ENCODE measurements around the gene STAT4.
"Not testable (repeated sequence)": the region's sequence is repeated elsewhere in the genome, so short reads cannot be mapped to it uniquely, and the experiment has no call there.

The STAT4 gene

DNA sequence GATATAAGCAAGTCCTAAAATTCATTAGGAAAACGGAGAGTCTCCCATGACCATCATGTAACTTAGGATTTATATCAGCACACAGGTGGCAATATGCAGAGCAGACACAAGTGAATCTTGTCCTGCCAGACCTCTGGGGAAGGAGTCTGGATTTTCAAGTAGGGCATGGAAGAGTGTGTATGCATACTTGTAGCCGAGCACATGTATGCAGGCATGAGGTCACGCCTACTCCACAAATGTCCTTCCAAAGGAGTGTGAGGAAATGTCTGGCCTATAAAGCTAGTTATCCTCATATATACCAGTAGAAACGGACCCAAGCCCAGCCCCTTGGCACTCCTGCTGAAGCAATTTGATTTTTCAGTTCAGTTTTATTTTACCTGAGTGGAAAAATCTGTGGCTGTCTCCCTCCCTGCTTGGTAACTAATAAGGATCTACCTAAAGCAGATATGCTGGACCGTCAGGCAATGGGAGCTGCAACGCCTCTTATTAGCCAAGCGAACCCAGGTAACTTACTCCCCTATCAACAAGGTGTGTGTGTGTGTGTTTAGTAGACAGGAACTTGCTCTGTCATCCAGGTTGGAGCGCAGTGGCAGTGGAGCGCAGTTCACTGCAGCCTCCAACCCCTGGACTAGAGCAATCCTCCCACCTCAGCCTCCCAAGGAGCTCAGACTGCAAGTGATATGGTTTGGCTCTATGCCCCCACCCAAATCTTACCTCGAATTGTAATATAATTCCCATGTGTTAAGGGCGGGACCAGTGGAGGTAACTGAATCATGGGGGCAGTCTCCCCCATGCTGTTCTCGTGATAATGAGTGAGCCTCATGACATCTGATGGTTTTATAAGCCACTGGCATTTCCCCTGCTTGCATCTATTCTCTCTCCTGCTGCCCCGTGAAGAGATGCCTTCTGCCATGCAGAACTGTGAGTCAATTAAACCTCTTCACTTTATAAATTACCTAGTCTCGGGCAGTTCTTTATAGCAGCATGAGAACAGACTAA is 139.6 kb downstream of the STAT4 start:
- DNase-seq = no peak

DNA sequence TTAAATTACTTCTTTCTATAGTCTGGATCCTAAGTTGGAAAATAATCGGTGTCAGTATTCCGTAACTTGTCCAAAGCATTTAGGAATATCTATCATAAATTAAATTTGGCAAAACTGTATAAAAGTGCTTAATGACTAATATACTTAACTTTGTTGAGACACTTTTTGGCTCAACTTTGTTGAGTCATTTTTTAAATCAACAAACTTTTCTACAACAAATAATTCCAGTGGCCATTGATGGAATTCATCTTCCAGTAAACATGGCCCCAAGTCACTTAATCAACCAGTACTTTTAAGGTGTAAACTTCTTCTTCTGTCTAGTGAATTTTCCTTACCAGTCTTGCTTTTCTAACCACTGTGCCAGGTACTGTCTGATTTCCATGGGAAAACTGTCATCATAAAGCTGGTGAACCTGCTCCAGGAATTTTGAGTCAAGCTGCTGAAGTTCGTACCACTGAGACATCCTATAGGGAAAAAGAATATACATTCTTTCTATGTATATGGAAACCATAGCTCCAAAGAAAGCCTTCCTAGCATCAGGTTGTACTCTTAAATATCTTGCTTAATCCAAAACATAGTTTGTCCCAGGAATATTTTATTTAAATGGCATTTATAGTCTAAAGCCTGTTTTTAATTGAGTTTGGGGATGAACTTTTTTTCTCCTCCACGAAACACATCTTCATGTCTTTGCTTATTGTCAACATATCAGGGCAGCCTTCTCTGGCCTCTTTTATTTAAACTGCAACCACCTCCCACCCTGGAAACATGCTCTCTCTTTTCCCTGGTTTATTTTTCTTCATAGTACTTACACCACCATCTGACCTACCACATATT is 141.0 kb downstream of the STAT4 start:
- DNase-seq = no peak

DNA sequence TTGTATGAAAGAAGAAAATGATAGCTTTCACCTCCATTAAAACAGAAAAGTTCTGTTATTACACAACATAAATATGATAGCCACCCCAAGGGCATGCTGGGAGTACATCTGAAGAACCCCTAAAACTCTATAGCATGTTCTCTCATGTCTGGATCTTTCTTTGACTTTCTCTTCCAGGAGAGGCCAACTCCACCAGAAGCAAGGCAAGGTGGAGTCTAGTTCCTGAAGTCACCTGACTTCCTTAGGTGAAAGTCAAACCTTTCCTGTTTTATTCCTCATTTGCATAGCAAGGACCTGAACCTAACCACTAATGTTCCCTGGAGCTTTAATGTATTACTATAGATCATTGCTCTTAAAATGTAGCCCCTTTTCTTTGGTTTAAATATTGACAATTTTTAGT is 142.5 kb downstream of the STAT4 start:
- no peak for DNase-seq

DNA sequence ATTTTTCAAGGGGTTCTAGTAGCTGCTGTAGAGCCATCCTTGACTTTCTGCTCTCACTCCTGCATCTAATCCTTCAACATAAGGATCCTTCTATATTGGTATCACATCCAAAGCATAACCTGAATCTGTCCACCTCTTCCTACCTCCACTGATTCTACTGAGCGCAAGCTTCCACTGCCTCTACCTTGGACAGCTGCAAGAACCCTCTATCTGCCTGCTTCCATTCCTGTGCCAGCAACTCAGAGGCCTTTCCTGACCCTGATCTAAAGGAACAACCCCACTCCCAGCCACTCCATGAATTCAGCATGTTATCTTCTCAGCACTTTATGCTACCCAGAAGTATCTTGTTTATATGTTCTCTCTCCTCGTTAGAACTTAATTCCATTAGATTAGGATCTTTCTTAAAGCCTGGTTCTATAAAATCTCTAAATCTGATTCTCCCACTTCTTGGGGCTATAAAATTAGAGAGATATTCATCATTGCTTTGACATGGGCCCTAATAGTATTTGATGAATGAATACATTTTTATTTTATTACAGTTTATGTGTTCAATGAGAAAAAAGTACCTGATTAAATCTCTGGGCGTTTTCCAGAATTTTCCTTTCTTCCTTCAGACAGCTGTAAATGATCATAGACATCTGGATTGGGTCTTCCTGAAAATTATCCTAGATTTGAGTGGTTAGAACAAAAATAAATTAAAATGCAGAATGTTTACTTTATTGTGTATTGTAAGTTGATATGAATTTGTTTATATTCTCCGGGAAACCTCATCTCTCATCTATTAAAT is 143.6 kb downstream of the STAT4 start:
- no peak for DNase-seq

DNA sequence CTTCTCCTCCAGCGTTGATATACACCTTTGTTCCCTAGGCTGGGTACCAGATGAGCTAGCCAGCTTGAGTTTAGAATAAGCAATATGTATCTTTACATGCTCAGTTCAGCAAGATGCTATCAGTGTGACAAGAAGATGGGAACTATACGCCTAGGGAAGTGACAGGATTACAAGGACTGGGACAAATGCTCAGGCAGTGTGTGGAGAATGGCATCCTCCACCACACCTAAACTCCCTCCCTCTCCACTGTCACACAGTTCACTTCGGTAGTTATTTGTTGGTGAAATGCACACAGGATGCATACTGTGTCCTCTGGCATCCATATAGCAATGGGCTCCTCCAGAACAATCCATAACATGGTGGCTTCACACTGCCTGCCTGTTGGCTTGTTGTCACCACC is 144.5 kb downstream of the STAT4 start:
- DNase-seq = no peak

DNA sequence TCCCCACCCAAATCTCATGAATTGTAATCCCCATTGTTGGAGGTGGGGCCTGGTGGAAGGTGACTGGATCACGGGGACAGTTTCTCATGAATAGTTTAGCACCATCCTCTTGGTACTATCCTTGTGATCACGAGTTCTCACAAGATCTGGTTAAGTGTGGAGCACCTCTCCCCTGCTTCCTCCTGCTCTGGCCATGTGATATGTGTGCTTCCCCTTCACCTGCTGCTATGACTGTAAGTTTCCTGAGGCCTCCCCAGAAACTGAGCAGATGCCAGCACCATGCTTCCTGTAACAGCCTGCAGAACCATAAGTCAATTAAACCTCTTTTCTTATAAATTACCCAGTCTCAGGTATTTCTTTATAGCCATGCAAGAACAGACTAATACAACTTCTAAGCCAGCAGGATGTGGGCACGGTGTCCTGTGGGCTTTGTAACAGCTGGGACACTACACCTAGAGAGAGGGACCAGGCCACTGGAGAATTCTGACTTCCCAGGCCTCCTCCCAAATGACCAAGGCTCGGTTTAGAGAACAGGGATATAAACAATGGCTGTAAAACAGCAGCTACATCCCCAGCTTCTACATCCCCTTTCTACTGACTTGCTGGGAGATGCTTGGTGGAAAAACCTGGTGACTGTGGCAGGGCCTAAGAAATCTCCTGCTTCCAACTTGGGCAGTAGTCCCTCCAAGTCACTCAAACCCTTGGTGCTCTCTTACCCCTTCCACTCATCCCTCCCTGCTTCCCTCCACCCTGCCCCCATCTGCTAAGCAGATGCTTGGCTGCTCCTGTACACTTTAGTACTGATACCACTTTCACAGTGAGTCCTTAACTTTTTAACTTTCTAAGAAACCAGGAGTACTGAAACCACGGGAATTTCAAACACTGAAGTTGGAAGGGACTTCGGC is 147.1 kb downstream of the STAT4 start:
- no peak for DNase-seq

DNA sequence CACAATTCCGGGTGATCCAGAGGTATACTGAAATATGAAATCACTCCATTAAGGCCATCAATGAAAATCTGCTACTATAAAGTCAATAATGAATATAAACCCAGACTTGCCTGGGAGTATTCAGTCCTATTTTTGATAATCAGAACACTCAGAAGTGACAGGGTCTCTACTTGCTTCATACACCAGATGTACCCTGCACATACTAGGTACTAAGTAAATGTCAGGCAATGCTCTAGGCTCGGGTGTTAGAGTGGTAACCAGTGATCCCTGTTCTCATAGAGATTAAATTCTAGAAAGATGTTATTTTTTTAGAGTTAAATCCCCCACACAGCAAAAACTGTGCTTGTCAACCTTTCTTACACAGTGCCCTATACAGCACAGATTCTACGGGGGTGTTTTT is 149.2 kb downstream of the STAT4 start:
- DNase-seq = no peak

DNA sequence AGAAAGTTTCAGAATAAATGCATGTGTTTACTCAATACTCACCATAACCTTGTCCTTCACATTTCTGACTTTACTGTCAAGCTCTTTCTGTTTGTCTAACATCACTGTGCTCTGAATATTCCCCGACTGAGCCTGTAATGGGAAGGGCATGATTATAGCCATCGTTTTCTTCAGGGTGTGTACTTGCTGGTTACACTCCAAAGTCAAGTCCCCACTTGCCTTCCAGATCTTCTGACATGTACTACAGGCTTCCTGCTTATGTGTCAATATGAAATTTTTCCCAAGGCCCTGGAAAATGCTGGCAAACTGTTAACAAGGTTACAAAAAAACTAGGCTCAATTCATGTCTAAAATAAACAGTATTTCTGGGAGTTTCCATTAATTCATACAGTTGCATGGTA is 149.8 kb downstream of the STAT4 start:
- no peak for DNase-seq

DNA sequence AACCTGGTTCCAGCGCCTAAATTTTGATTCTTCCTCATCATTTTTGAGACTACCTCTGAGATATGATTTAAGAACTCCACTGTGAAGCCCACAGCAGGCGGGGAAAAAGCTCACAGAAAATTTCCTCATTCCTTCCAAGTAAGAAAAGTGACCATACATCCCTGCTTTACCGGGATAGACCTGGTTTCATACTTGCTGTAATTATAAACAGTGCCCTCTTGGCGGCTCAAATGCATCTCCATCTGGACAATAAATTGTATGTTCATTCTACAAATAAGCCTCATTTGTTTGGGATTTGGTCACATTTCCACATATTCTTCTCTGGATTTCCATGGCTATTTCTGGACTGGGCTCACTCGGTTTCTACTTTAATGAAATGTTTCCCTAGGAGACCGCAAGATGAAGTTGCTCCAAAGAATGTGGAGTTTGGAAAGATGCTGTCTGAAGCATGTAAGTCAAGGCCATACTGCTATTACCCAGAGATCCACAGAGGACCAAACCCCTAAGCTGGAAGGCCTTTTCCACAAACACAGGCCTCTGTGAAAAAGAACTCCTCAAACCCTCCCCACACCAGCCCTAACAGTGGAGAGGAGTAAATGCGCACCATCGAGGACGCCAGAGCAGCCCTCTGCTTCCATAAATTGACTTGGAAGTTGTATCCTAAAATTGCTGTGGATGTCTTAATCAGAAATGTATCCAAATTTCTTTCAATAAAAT is 150.7 kb downstream of the STAT4 start:
- DNase-seq = no peak

DNA sequence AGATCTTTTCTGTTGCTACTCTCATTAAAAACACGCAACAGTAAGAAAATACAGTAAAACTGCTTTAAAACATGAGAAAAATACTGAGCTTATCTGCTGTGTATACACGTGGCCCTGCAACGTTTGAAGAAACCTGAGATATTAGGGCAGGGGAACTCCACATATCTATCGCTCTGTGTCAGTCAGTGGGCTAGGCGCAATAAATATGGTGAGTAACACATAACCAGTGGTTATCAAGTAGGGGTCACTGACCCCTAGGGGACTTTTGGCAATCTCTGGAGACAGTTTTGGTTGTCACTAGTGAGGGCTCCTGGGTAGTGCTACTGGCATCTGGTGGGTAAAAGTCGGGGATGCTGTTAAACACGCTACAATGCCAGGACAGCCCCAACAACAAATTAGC is 151.7 kb downstream of the STAT4 start:
- no peak for DNase-seq

DNA sequence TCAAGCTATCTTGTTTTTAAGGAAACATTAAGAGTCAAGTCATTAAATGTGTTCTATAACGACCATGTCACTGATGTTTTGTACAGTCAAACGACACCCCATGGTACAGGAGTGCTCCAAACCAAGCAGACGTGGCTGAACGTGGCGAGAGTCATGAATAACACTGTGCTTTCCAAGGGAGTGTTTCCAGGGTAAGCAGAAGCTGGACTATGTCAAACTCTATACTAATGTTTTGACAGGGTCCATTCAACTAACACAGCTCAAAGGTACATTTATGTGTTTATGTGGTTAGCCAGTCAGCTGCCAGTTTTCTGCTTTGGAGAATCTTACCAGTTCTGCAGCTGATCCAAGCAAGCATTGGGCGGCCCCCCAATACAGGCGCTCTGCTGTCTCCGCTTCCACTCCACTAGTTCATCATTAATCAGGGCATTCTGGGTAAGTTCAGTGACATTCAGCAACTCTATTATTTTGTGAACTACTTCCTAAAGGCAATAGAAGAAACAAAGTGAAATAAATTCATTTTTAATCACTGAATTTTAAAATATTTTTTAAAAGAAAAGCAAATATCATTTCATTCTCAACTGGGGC is 153.2 kb downstream of the STAT4 start:
- no peak for DNase-seq

DNA sequence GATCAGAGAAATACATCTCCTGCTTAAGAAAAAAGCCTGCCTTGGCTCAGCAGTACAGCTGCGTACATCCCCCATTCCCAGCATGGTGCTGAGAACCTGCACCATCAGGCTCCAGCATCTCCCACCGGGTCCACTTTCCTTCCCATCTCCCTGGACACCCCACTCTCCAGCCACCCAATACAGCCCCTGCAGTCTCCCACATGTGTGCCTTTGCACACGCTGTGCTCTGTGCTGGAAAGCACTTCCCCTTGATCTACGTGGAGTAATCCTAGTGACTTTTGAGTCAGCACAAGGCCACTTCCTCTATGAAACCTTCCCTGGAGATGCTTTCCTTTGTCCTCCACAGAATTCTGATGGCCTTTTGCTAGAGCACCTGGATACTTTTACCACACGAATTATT is 153.8 kb downstream of the STAT4 start:
- DNase-seq = no peak

DNA sequence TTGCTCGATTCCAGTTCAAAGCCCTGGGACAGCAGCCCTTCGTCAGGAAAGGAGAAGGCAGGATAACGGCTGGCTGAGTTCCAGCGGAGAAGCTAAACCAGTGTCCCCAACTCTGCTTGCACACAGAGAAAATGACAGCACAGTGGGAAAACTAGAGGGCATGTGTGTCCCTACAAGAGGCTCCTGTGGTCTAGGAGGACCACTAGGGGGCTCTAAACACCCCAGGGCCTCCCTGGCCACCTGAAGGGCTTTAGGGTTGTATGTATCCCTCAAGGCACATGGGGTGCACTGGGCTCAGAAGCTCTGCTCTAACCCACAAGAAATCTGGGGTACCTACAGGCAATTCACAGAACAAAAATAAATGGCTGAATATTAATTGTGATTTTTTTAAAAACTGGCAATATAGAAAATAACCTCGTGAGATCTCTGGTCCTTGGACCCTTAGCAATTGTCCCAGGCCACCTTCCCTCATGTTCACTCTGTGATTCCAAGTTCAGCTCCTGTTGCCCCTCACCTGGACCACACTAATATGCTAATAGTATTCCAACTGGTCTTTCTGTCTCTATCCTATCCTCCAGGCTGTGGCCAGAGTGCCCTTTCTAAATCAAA is 154.4 kb downstream of the STAT4 start:
- DNase-seq = no peak

DNA sequence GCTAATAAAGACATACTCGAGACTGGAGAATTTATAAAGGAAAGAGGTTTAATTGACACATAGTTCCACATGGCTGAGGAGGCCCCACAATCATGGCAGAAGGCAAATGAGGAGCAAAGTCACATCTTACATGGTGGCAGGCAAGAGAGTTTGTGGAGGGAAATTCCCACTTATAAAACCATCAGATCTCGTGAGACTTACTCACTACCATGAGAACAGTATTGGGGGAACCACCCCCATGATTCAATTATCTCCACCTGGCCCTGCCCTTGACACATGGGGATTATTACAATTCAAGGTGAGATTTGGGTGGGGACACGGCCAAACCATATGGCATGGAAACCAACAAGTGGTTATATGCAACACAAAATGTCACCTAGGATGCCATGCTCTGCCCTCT is 155.5 kb downstream of the STAT4 start:
- DNase-seq = not testable (repeated sequence)

DNA sequence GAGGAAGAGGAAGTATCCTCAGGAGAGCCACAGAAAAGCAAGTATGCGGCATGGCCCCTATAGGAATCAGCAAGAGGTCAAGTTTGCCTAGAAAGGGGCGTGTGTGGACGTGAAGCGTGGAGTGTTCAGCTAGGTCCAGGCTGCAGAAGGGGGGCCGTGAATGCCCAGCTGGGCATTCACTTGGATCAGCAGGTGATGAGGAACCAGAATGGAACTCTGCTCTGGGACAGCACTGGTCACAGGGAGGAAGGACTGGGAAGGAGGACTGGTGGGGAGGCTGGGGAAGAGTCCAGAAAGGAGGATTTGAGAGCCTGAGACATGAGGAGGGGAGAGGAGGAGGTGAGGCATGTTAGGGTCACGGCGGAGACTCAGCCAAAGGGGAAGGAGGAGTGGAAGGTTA is 156.6 kb downstream of the STAT4 start:
- no peak for DNase-seq

DNA sequence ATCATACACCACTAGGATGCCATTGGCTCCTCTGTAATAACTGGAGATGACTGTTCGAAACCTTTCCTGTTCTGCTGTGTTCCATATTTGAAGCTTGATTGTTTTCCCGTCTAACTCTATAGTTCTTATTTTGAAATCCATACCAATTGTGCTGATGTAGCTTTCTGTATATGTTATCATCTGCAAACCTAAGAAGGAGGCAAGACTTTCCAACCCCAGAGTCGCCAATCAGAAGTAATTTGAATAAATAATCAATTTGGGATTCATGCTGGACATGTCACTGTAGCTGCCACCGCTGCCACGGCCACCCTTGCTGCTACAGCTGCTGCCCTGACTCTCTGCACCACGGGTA is 157.5 kb downstream of the STAT4 start:
- DNase-seq = no peak

DNA sequence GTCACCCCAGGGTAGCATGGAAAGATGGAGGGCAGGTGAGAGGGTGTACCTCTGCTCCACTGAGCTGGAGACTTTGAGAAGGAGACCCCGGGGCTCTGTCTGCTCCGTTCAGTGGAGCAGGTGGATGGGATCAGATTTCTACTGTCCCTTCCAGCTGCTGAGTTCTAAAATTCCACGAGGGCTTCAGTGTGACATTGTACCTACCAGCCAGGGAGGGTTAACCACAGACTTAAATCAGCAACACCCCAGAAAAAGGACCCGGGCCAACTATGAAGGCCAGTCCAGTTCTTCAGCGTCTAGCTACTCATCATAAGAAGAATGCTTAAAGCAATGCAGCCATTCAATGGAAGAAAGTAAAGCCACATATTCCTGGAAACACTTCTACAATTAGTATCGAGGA is 160.7 kb downstream of the STAT4 start:
- no peak for DNase-seq

DNA sequence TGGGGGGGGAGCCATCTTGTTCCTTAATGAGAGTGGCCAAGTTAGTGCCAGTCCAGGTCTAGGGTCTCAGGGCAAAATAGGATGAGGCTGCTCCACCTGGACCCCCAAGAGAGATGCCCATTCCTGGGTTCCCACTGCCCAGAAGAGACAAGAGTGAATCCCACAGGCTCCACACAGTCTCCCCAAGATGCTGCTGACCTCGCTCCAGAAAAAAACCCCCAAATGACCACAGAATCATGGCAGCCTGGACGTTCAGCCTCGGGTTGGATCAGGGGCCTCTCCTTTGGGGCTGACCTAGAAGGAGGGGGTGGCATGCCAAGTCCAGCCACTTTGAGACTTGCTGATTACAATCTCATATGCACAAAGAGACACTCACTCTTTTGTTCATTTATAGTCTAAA is 161.9 kb downstream of the STAT4 start:
- DNase-seq = no peak

DNA sequence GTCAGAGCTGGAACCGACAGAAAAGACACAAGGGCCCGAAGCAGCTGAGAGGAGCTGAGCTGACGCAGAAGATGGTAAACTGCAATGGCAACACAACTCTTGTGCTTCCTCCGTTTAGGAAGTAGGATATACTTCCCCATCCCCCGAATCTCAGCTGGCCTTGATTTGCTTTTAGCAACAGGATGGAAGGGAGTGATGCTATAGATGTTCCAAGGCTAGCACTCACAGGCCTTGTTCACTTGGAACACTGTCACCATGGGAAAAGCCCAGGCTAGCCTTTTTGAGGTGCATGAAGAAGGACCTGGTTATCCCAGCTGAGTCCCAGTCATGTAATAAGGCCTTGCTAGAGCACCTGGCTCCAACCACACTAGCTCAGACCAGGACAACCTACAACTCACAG is 162.9 kb downstream of the STAT4 start:
- no peak for DNase-seq

DNA sequence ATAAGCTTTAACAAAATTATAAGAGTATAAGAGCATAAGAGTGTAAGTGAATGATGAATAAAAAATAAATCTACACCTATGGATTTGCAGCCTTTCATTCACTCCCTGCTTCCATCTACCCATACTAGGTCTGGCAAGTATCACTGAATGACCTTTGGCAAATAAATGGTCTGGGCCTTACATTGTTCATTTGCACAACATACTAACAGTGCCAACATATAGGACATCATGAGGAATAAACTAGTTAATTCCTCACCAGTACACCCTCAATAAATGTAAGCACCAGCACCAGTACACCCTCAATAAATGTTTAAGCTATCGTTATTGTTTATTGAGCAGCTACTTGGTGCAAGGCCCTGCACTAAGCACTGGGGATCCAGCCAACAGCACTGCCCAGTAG is 163.7 kb downstream of the STAT4 start:
- DNase-seq = no peak

Measured in KG1 (cell line).